D721Med (cell line): ENCODE measurements around the gene CEP350.

ENCODE experiments used
- DNase-seq: peaks from one replicate; pipeline ENCODE4 v3.0.0; 2011; ENCODE audit warnings: low spot score; ENCODE audit not compliant: insufficient read length
- FAIRE-seq: peaks from 2 replicates; lab custom pipeline; 2011; peaks lifted over from hg19 to GRCh38; lab: Jason Lieb, UNC
- CTCF ChIP-seq: IDR thresholded peaks from 2 replicates; pipeline ENCODE4 v1.5.1; 2012; ENCODE audit warnings: mild to moderate bottlenecking, control low read depth; ENCODE audit not compliant: insufficient read depth; ENCODE audit errors: missing control alignments

CEP350 gene

GRCh38 chr1:179954493-179955286 lies at the start of gene CEP350:
TSS of gene CEP350 (plus strand) at chr1:179954810. CDS start at chr1:179986182, 31,372 bp downstream.
- FAIRE-seq (peak; percentile 97), DNase-seq (no peak)
- TF ChIP-seq CTCF, result no peak

- DNase-seq, result no peak
- FAIRE-seq, result peak; percentile 56
- TF ChIP-seq CTCF, result no peak
Observed at GRCh38 chr1:179910934-179911333, 43.7 kb upstream of the CEP350 start.

GRCh38 chr1:179911812-179912211 lies 42.8 kb upstream of the CEP350 start:
- DNase-seq (no peak), FAIRE-seq (no peak)
- TF ChIP-seq CTCF, result no peak

- DNase-seq (no peak), FAIRE-seq (peak; percentile 25)
- no peak for TF ChIP-seq CTCF
Observed at GRCh38 chr1:179917601-179918429, 36.8 kb upstream of the CEP350 start.

- no peak for DNase-seq
- TF ChIP-seq CTCF, result no peak
- peak; percentile 25 for FAIRE-seq
Observed at GRCh38 chr1:179921472-179921871, 33.1 kb upstream of the CEP350 start.

GRCh38 chr1:179921981-179922872 lies 32.4 kb upstream of the CEP350 start:
- TF ChIP-seq CTCF, result no peak
- DNase-seq (no peak), FAIRE-seq (no peak)
